ENCODE results near the gene LIN28A.

LIN28A gene

DNA sequence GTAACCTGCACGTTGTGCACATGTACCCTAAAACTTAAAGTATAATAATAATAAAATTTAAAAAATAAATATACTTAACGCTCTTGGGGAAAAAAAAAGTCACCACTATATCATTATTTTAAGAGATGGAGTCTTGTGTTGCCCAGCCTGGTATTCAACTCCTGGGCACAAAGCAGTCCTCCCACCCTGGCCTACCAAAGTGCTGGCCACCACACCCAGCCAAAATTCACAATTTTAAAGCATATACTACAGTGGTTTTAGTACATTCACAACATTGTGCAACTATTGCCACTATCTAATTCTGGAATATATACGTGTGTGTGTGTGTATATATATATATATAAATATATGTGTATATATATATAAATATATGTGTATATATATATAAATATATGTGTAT is 67.5 kb downstream of the LIN28A start:
- H3K4me3 ChIP-seq (ENCODE audit: low read depth, low read length), result no peak overlapping the region

DNA sequence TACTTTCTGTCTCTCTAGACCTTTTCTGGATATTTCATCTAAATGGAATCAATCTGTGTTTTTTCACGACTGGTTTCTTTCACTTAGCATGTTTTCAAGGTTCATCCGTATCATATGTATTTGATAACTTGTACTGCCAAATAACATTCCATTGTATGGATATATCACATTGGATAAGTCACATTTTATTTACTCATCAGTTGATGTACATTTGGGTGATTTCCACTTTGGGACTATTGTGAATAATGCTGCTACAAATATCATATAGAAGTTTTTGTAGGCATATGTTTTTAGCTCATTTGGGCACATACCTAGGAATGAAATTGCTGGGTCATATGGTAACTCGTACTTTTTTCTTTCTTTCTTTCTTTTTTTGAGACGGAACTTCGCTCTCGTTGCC is 68.4 kb downstream of the LIN28A start:
- H3K4me3 ChIP-seq (ENCODE audit: low read depth, low read length), result no peak overlapping the region
